SK-N-SH treated with all-trans-retinoic acid at 6 μM for 48 hours (cell line): ENCODE results near the gene DYNLT2.

ENCODE experiments used
- ARNTL ChIP-seq: fragments of 450-650 bp; formaldehyde crosslinking; IDR thresholded peaks from 2 replicates; pipeline ENCODE4 v1.5.0; 2020; ENCODE audit warnings: low read depth, mild to moderate bottlenecking, moderate library complexity, borderline replicate concordance
- TOX ChIP-seq: fragments of 250-450 bp; sonication (Bioruptor Pico); IDR thresholded peaks from 2 replicates; pipeline ENCODE4 v1.8.0; 2021; ENCODE audit warnings: mild to moderate bottlenecking, moderate library complexity, borderline replicate concordance
- ZNF70 ChIP-seq: fragments of 450-650 bp; formaldehyde crosslinking; IDR thresholded peaks from 2 replicates; pipeline ENCODE4 v1.5.0; 2020; ENCODE audit warnings: mild to moderate bottlenecking, moderate library complexity
- ZNF8 ChIP-seq: fragments of 450-650 bp; formaldehyde crosslinking; IDR thresholded peaks from 2 replicates; pipeline ENCODE4 v1.5.0; 2020; ENCODE audit warnings: mild to moderate bottlenecking, moderate library complexity
- TF ChIP-seq, protein P1 (sequence below): fragments of 250-450 bp; sonication (Bioruptor Pico); IDR thresholded peaks from 2 replicates; pipeline ENCODE4 v1.8.0; 2020; ENCODE audit warnings: mild to moderate bottlenecking, moderate library complexity, borderline replicate concordance

DNA sequence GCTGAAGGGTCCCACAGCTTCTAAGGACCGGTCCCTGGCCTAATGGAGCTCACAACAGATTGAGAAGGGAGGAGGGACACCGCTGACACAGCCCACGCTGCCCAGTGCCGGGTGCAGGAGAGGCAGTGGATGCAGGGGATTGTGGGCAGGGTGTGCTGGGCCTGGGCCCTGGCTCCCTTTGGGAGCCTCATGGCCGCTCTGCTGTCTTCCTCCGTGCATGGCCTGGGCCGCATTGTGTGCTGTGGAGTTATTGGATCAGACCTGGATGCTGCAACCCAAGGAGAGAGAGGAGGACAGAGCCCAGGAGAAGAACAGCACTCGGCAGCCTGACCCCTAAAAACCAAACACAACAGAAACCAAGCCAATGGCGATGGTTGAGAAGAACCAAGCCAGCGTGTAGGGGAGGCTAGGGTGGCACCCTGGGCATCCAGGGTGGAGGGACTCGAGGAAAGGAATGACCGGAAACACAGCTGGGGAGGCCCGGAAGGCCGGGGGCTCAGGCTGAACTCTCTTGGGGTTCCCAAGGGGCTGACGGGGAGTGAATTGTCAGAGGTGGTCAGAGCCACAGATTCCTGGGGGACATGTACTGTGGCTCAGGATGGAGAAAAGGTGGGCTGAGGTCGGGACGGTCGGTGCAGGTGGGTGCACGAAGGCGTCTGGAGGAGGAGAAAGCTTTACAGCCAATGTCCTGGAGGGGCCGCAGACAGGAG lies 41.1 kb upstream of the DYNLT2 start:
- TF ChIP-seq, protein P1, sequence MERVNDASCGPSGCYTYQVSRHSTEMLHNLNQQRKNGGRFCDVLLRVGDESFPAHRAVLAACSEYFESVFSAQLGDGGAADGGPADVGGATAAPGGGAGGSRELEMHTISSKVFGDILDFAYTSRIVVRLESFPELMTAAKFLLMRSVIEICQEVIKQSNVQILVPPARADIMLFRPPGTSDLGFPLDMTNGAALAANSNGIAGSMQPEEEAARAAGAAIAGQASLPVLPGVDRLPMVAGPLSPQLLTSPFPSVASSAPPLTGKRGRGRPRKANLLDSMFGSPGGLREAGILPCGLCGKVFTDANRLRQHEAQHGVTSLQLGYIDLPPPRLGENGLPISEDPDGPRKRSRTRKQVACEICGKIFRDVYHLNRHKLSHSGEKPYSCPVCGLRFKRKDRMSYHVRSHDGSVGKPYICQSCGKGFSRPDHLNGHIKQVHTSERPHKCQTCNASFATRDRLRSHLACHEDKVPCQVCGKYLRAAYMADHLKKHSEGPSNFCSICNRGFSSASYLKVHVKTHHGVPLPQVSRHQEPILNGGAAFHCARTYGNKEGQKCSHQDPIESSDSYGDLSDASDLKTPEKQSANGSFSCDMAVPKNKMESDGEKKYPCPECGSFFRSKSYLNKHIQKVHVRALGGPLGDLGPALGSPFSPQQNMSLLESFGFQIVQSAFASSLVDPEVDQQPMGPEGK (CRISPR knock-in tag) = no peak
- TF ChIP-seq ARNTL (no peak), TOX (CRISPR knock-in tag) (no peak), ZNF70 (no peak), ZNF8 (CRISPR knock-in tag) (no peak)
